MM.1S (cell line): ENCODE data around the gene IFT80.

Source experiments
- EZH2 ChIP-seq: fragments of 300-600 bp; sonication (generic); optimal IDR thresholded peaks from 2 replicates; pipeline ENCODE3; 2017; ENCODE audit warnings: low read depth, mild to moderate bottlenecking, antibody characterized with exemption, low read length, mixed read lengths
- TF ChIP-seq, protein P1 (sequence below): fragments of 300-600 bp; sonication (generic); IDR thresholded peaks from 2 replicates; pipeline ENCODE4 v1.5.1; 2016; ENCODE audit warnings: antibody characterized with exemption, low read length, mixed read lengths

DNA sequence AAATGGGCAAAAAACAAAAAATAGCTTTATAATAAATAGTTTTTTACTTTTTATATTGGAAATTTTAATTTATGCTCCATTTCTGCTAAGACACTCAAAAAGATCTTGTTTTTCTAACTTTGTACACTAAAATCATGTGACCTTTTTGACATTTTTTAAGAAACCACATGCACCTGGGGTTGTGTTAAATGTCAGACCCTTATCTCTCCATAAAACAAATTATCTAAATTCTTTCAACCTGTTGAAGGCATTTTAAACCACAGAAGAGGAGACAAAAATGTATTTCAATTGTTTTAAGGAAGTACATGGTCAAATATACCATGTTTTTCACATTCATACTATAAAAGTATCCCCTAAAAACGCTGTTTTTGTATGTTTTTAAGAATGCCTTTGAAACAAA, 29.2 kb downstream of the IFT80 start:
- TF ChIP-seq, protein P1, sequence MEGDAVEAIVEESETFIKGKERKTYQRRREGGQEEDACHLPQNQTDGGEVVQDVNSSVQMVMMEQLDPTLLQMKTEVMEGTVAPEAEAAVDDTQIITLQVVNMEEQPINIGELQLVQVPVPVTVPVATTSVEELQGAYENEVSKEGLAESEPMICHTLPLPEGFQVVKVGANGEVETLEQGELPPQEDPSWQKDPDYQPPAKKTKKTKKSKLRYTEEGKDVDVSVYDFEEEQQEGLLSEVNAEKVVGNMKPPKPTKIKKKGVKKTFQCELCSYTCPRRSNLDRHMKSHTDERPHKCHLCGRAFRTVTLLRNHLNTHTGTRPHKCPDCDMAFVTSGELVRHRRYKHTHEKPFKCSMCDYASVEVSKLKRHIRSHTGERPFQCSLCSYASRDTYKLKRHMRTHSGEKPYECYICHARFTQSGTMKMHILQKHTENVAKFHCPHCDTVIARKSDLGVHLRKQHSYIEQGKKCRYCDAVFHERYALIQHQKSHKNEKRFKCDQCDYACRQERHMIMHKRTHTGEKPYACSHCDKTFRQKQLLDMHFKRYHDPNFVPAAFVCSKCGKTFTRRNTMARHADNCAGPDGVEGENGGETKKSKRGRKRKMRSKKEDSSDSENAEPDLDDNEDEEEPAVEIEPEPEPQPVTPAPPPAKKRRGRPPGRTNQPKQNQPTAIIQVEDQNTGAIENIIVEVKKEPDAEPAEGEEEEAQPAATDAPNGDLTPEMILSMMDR: no peak
- TF ChIP-seq EZH2: no peak
